K562 (cell line): ENCODE measurements around the gene ITPK1. TPM values are rescaled to one million over a fixed set of nuclear protein-coding genes. Genes with fewer than 3 reads are reported as not detected.

ENCODE experiments used
- ATAC-seq: fragments of 200-7000 bp; cut with Tn5 transposase; 3 replicates; pipeline ENCODE4 v1.9.1; 2020; ENCODE audit warnings: moderate library complexity
- BruUV-seq: library from RNA; stranded (reverse); fragments of 400-500 nt; replicated peaks from 2 replicates; lab custom pipeline; 2021; lab: Mats Ljungman, UMichigan
- CTCF ChIA-PET: fragments of 300-600 bp; formaldehyde crosslinking; extraction: SDS; loops from one replicate; lab custom pipeline; 2021; ENCODE audit warnings: low intra/inter-chr PET ratio; lab: Yijun Ruan, JAX
- POLR2A ChIA-PET: fragments of 300-600, 350-650 bp; sonication (Branson Sonifier 250); formaldehyde crosslinking; extraction: SDS; loops from one replicate; lab custom pipeline; 2021; ENCODE audit warnings: antibody characterized with exemption, inconsistent platforms; lab: Yijun Ruan, JAX
- DNase-seq, 4 experiments: peaks; one replicate each; pipeline versions ENCODE4 v3.0.0 to v3.0.0-alpha.2; 2011 to 2018; ENCODE audit warnings: low spot score in 3 of 4, mixed read lengths in 3 of 4; ENCODE audit errors: extremely low read depth in 1 of 4
- FAIRE-seq: peaks from 2 replicates; lab custom pipeline; 2011; peaks lifted over from hg19 to GRCh38; lab: Jason Lieb, UNC
- H2AFZ ChIP-seq: 2 replicates; pipeline ENCODE4 v1.6.0; 2011; ENCODE audit warnings: low read depth, low read length, control low read depth, inconsistent platforms
- H3K27ac ChIP-seq: fragments of 200-600 bp; 3 replicates; pipeline ENCODE4 v1.8.0; 2011; ENCODE audit warnings: low read depth, mild to moderate bottlenecking, control low read depth, inconsistent platforms, low read length, moderate library complexity, mixed read lengths; ENCODE audit errors: extremely low read depth
- H3K27me3 ChIP-seq, 2 experiments: fragments of 300-600 bp in 1 of 2; 2 replicates in 1 of 2; 3 replicates in 1 of 2; pipeline versions ENCODE4 v1.6.0 to v1.8.0; 2011; ENCODE audit warnings: inconsistent platforms in 2 of 2, low read length in 2 of 2, mild to moderate bottlenecking in 1 of 2, mixed read lengths in 1 of 2, moderate library complexity in 1 of 2; ENCODE audit not compliant: control insufficient read depth in 2 of 2, insufficient read depth in 2 of 2
- H3K36me3 ChIP-seq: fragments of 300-600 bp; 3 replicates; pipeline ENCODE4 v1.8.0; 2011; ENCODE audit warnings: mild to moderate bottlenecking, low read length, inconsistent platforms; ENCODE audit not compliant: control insufficient read depth, insufficient read depth
- H3K4me1 ChIP-seq, 2 experiments: fragments of 200-600 bp in 1 of 2; replicated peaks in 1 of 2; 2 replicates in 1 of 2; 3 replicates in 1 of 2; pipeline versions ENCODE4 v1.5.1 to v1.8.0; 2011; ENCODE audit warnings: inconsistent platforms in 2 of 2, low read length in 2 of 2, mild to moderate bottlenecking in 1 of 2, mixed read lengths in 1 of 2, moderate library complexity in 1 of 2; ENCODE audit not compliant: control insufficient read depth in 2 of 2, insufficient read depth in 2 of 2
- H3K4me2 ChIP-seq: 2 replicates; pipeline ENCODE4 v1.6.1; 2011; ENCODE audit warnings: low read length, control low read depth, inconsistent platforms, mixed read lengths; ENCODE audit not compliant: insufficient read depth
- H3K4me3 ChIP-seq: fragments of 200-600 bp; sonication (generic), shearing (Covaris generic); 2 replicates; pipeline ENCODE4 v1.5.1; 2016; ENCODE audit warnings: control low read depth, inconsistent platforms
- H3K79me2 ChIP-seq: fragments of 200-600 bp; 3 replicates; pipeline ENCODE4 v1.8.0; 2011; ENCODE audit warnings: low read length, inconsistent platforms; ENCODE audit not compliant: control insufficient read depth, insufficient read depth
- H3K9ac ChIP-seq, 2 experiments: 2 replicates each; pipeline versions ENCODE4 v1.6.0 to v1.6.1; 2011; ENCODE audit warnings: low read depth in 2 of 2, low read length in 2 of 2, control low read depth in 1 of 2, inconsistent platforms in 1 of 2, mild to moderate bottlenecking in 1 of 2, mixed read lengths in 1 of 2; ENCODE audit not compliant: insufficient read depth in 1 of 2
- H3K9me1 ChIP-seq: one replicate; pipeline ENCODE4 v1.6.0; 2011; ENCODE audit warnings: inconsistent platforms, mild to moderate bottlenecking, low read length, moderate library complexity; ENCODE audit not compliant: control insufficient read depth, insufficient read depth
- H3K9me3 ChIP-seq: replicated peaks from 2 replicates; pipeline ENCODE4 v1.5.1; 2011; ENCODE audit warnings: low read depth, low read length, inconsistent platforms; ENCODE audit not compliant: control insufficient read depth, insufficient read depth
- H4K20me1 ChIP-seq: replicated peaks from 2 replicates; pipeline ENCODE4 v1.6.1; 2011; ENCODE audit warnings: low read length, inconsistent platforms, mixed read lengths; ENCODE audit not compliant: control insufficient read depth, insufficient read depth
- ARID2 ChIP-seq: fragments of 450-650 bp; IDR thresholded peaks from 2 replicates; pipeline ENCODE4 v1.6.1; 2017; ENCODE audit warnings: antibody characterized with exemption, mild to moderate bottlenecking
- FOXJ2 ChIP-seq: fragments of 200-800 bp; sonication (Bioruptor generic); IDR thresholded peaks from 2 replicates; pipeline ENCODE4 v1.6.1; 2016; ENCODE audit warnings: missing genetic modification characterization, missing compliant biosample characterization
- FOXK1 ChIP-seq: sonication (generic); formaldehyde crosslinking; IDR thresholded peaks from 2 replicates; pipeline ENCODE4 v1.8.0; 2022; ENCODE audit warnings: missing genetic modification reagents, mild to moderate bottlenecking, borderline replicate concordance
- HDAC8 ChIP-seq: fragments of 450-650 bp; IDR thresholded peaks from 2 replicates; pipeline ENCODE4 v1.6.1; 2016; ENCODE audit warnings: mild to moderate bottlenecking, missing genetic modification characterization, moderate library complexity, missing compliant biosample characterization
- JUN ChIP-seq, 2 experiments: sonication (generic) in 1 of 2; formaldehyde crosslinking in 1 of 2; IDR thresholded peaks; 2 replicates each; pipeline versions ENCODE4 v1.6.1 to v1.8.0; 2012 to 2022; ENCODE audit warnings: borderline replicate concordance in 2 of 2, mild to moderate bottlenecking in 2 of 2, improper control_type of control experiment in 1 of 2, low read depth in 1 of 2, low read length in 1 of 2, missing genetic modification reagents in 1 of 2
- KAT2B ChIP-seq: IDR thresholded peaks from one replicate; pipeline ENCODE4 v1.6.1; 2012; ENCODE audit warnings: low read depth, mild to moderate bottlenecking, control low read depth, inconsistent platforms, low read length, moderate library complexity
- MEF2A ChIP-seq: IDR thresholded peaks from 2 replicates; pipeline ENCODE4 v1.6.1; 2011; ENCODE audit warnings: low read depth, mild to moderate bottlenecking, low read length, moderate library complexity; ENCODE audit not compliant: control insufficient read depth
- PRPF4 ChIP-seq: fragments of 200-400 bp; formaldehyde crosslinking; IDR thresholded peaks from one replicate; pipeline ENCODE4 v1.6.1; 2017; ENCODE audit warnings: low read length, low read depth, mild to moderate bottlenecking; ENCODE audit not compliant: insufficient read depth, poor library complexity, severe bottlenecking
- ZFP36 ChIP-seq: fragments of 150-350 bp; IDR thresholded peaks from 2 replicates; pipeline ENCODE4 v1.6.1; 2018; ENCODE audit warnings: low read length, low read depth; ENCODE audit not compliant: partially characterized antibody
- ZKSCAN3 ChIP-seq: fragments of 250-450 bp; sonication (Bioruptor Pico); IDR thresholded peaks from 2 replicates; pipeline ENCODE4 v1.4.0; 2020
- ZNF197 ChIP-seq: fragments of 200-800 bp; sonication (Bioruptor generic); IDR thresholded peaks from 2 replicates; pipeline ENCODE4 v1.6.1; 2016; ENCODE audit warnings: low read depth, missing genetic modification characterization, missing compliant biosample characterization
- WGBS: fragments of 100-300 bp; shearing (Covaris generic); methylation state at CpG from one replicate; pipeline ENCODE4 v1.1.6; 2016; ENCODE audit warnings: low coverage, mixed read lengths; ENCODE audit not compliant: insufficient coverage; ENCODE audit errors: missing lambda C conversion rate; 5-methylcytosine and 5-hydroxymethylcytosine counted together
- in situ Hi-C: fragments of 300-500 bp; cut with MboI; formaldehyde crosslinking; loops from 4 replicates; pipeline ENCODE4 v1.15.0; 2018; ENCODE audit warnings: inconsistent platforms, mixed read lengths
- intact Hi-C: fragments of 100-400 bp; cut with micrococcal nuclease; formaldehyde crosslinking; loops from 2 replicates; pipeline ENCODE4 v1.14.2; 2022
- polyA plus RNA-seq, 8 experiments: library from polyadenylated mRNA; depleted of rRNA in 4 of 8; stranded (reverse) in 5 of 8; unstranded in 3 of 8; fragments of >200 nt; fragmentation: Nextera tagmentation in 2 of 8; fragmentation: Illumina TruSeq in 1 of 8; extraction: Ambion mirVana in 2 of 8; extraction: Trizol in 1 of 8; gene quantifications; 2 replicates each; pipeline versions ENCODE4 v1.2.1 to v1.2.3, GENCODE V29; 2011 to 2014; ENCODE audit warnings: inconsistent platforms in 1 of 8, missing spikeins in 1 of 8
- total RNA-seq, 7 experiments: library from RNA; depleted of rRNA in 6 of 7; stranded (reverse); fragments of >200 nt in 6 of 7; fragmentation: Illumina TruSeq in 2 of 7; extraction: Trizol in 2 of 7; gene quantifications; 2 replicates each; pipeline versions ENCODE4 v1.2.1 to v1.2.3, GENCODE V29; 2011 to 2021; ENCODE audit warnings: low replicate concordance in 1 of 7
- TF ChIP-seq, protein P1 (sequence below): fragments of 250-450 bp; sonication (Bioruptor Pico); IDR thresholded peaks from 2 replicates; pipeline ENCODE4 v1.5.0; 2021
- TF ChIP-seq, protein P2 (sequence below): fragments of 250-450 bp; sonication (Bioruptor Pico); IDR thresholded peaks from 2 replicates; pipeline ENCODE4 v1.8.0; 2021; ENCODE audit warnings: borderline replicate concordance, mild to moderate bottlenecking, moderate library complexity; ENCODE audit not compliant: poor library complexity, severe bottlenecking
- TF ChIP-seq, protein P3 (sequence below): fragments of 250-450 bp; sonication (Bioruptor Pico); IDR thresholded peaks from 2 replicates; pipeline ENCODE4 v1.8.0; 2021; ENCODE audit warnings: moderate library complexity, mild to moderate bottlenecking, inconsistent platforms
- TF ChIP-seq, protein P4 (sequence below): fragments of 450-650 bp; IDR thresholded peaks from one replicate; pipeline ENCODE4 v1.6.1; 2018; ENCODE audit warnings: mild to moderate bottlenecking, moderate library complexity; ENCODE audit not compliant: partially characterized antibody
- TF ChIP-seq, protein P5 (sequence below): fragments of 250-450 bp; sonication (Bioruptor Pico); IDR thresholded peaks from 2 replicates; pipeline ENCODE4 v1.5.0; 2020; ENCODE audit warnings: mild to moderate bottlenecking

The ITPK1 gene
- total and polyA plus RNA-seq, 9 of the 15 experiments (the other 6 are each of a cell fraction or from before 2014, with no cell fraction given), result 1.2 to 39.2 (median 23.0) TPM

DNA sequence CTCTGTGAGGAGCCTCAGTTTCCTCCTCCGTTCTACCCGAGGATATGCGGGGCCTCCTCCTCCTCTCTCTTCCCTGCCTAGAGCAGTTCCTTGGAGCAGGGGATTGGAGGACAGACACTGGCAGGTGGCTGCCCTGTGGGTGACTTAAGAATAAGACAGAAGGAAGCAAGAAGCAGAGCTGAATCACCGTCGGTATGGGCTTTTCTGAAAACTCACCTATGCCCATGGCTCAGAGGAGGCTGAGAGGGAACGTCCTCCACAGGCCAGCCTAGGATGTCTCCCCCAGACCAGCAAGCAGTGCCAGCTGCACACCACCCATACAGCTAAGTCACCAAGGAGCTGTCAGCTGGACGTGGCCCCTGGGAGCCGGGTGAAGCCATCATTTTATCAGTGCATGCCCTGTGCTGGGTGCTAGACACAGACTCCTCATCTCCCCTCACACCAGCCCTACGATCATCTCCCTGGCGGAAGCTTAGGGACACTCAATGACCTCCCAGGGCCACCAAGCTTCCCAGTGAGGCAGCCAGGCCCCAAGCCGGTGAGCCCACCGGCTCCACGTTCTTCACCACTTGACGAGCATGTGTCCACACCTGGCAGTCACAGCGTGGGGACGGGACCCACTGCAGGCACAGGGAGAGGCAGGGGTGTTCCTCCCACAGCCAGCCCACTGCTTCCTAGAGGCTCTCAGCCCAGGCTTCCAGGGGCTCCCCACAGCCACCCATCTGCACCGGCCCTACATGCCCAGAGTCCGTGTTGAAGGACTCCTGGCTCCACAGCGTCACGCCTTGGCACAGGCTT lies 21.4 kb downstream of the ITPK1 start:
- in situ Hi-C loops (no loop called here), intact Hi-C loops (no loop called here)
- Histone ChIP-seq H3K27me3 (no peaks in the 10 kb centered on the region), H3K4me3 (no peak overlapping the region), H3K9ac (peak overlapping the region in 1 of 2 experiments; percentile 17; a peak in 1 of 4 replicates), H3K36me3 (no peaks in the 10 kb centered on the region), H2AFZ (no peak overlapping the region), H3K9me3 (no peaks in the 10 kb centered on the region), H3K9me1 (no peaks in the 10 kb centered on the region), H3K27ac (no peak overlapping the region), H3K4me1 (peaks cover 0 to 25% of the 10 kb centered on the region in 2 experiments; a peak in 2 of 5 replicates), H4K20me1 (no peaks in the 10 kb centered on the region; the same call in none of the 2 replicates), H3K4me2 (no peak overlapping the region), H3K79me2 (no peaks in the 10 kb centered on the region; the same call in 2 of the 3 replicates)
- no peak for DNase-seq
- no peak for FAIRE-seq
- ChIA-PET CTCF (no interaction called here), POLR2A (no interaction called here)
- no TSS peak for BruUV-seq
- no peak for ATAC-seq
- WGBS, result 63% methylated on average over 9 of the region's 20 CpGs
- TF ChIP-seq JUN (IDR thresholded peaks at IDR 0.05; ENCODE audit: borderline replicate concordance, low read depth, low read length) (no peak), JUN (CRISPR knock-in tag; IDR thresholded peaks at IDR 0.05; ENCODE audit: borderline replicate concordance) (no peak), KAT2B (no peak), ZNF197 (CRISPR knock-in tag) (no peak), ZFP36 (no peak), FOXJ2 (tag) (no peak), MEF2A (no peak), FOXK1 (CRISPR knock-in tag) (no peak), PRPF4 (no peak), ARID2 (no peak), ZKSCAN3 (no peak), HDAC8 (no peak)
- TF ChIP-seq, protein P1, sequence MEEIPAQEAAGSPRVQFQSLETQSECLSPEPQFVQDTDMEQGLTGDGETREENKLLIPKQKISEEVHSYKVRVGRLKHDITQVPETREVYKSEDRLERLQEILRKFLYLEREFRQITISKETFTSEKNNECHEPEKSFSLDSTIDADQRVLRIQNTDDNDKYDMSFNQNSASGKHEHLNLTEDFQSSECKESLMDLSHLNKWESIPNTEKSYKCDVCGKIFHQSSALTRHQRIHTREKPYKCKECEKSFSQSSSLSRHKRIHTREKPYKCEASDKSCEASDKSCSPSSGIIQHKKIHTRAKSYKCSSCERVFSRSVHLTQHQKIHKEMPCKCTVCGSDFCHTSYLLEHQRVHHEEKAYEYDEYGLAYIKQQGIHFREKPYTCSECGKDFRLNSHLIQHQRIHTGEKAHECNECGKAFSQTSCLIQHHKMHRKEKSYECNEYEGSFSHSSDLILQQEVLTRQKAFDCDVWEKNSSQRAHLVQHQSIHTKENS (CRISPR knock-in tag), result no peak
- TF ChIP-seq, protein P2, sequence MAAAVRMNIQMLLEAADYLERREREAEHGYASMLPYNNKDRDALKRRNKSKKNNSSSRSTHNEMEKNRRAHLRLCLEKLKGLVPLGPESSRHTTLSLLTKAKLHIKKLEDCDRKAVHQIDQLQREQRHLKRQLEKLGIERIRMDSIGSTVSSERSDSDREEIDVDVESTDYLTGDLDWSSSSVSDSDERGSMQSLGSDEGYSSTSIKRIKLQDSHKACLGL (CRISPR knock-in tag), result no peak
- TF ChIP-seq, protein P3, sequence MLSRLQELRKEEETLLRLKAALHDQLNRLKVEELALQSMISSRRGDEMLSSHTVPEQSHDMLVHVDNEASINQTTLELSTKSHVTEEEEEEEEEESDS (CRISPR knock-in tag), result no peak
- TF ChIP-seq, protein P4, sequence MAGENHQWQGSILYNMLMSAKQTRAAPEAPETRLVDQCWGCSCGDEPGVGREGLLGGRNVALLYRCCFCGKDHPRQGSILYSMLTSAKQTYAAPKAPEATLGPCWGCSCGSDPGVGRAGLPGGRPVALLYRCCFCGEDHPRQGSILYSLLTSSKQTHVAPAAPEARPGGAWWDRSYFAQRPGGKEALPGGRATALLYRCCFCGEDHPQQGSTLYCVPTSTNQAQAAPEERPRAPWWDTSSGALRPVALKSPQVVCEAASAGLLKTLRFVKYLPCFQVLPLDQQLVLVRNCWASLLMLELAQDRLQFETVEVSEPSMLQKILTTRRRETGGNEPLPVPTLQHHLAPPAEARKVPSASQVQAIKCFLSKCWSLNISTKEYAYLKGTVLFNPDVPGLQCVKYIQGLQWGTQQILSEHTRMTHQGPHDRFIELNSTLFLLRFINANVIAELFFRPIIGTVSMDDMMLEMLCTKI, result no peak
- TF ChIP-seq, protein P5, sequence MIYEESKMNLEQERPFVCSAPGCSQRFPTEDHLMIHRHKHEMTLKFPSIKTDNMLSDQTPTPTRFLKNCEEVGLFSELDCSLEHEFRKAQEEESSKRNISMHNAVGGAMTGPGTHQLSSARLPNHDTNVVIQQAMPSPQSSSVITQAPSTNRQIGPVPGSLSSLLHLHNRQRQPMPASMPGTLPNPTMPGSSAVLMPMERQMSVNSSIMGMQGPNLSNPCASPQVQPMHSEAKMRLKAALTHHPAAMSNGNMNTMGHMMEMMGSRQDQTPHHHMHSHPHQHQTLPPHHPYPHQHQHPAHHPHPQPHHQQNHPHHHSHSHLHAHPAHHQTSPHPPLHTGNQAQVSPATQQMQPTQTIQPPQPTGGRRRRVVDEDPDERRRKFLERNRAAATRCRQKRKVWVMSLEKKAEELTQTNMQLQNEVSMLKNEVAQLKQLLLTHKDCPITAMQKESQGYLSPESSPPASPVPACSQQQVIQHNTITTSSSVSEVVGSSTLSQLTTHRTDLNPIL (CRISPR knock-in tag), result no peak
